GM21526 (cell line): ENCODE data around the gene PEA15.

Experiments
- ATAC-seq: cut with Tn5 transposase; IDR thresholded peaks from one replicate; pipeline ENCODE4 v1.9.1; 2021; ENCODE audit warnings: moderate library complexity; ENCODE audit not compliant: unreplicated experiment, low FRiP score

The PEA15 gene

GRCh38 chr1:160205242-160206035, at the start of gene PEA15:
Gene PEA15 (plus strand): TSS chr1:160205384. CDS start chr1:160211545, 6,161 bp downstream.
- ATAC-seq, result no peak

- ATAC-seq, result no peak
These were observed 48.8 kb upstream of the PEA15 start for GRCh38 chr1:160156361-160156760.

- ATAC-seq, result no peak
These were observed 48.0 kb upstream of the PEA15 start for GRCh38 chr1:160157174-160157573.

GRCh38 chr1:160158031-160158430, 47.2 kb upstream of the PEA15 start:
- no peak for ATAC-seq

- ATAC-seq, result no peak
These were observed 46.6 kb upstream of the PEA15 start for GRCh38 chr1:160158534-160158933.

GRCh38 chr1:160159846-160160245, 45.3 kb upstream of the PEA15 start:
- no peak for ATAC-seq

GRCh38 chr1:160161965-160162705, 43.0 kb upstream of the PEA15 start:
- ATAC-seq, result no peak

GRCh38 chr1:160162931-160163330, 42.3 kb upstream of the PEA15 start:
- no peak for ATAC-seq

- no peak for ATAC-seq
These were observed 41.6 kb upstream of the PEA15 start for GRCh38 chr1:160163615-160164014.

GRCh38 chr1:160164121-160164520, 41.1 kb upstream of the PEA15 start:
- no peak for ATAC-seq

GRCh38 chr1:160166166-160166868, 38.9 kb upstream of the PEA15 start:
- ATAC-seq, result no peak

- no peak for ATAC-seq
These were observed 38.1 kb upstream of the PEA15 start for GRCh38 chr1:160167056-160167455.

GRCh38 chr1:160167580-160167979, 37.6 kb upstream of the PEA15 start:
- no peak for ATAC-seq

- no peak for ATAC-seq
These were observed 37.2 kb upstream of the PEA15 start for GRCh38 chr1:160168016-160168415.

GRCh38 chr1:160168609-160169369, 36.4 kb upstream of the PEA15 start:
- no peak for ATAC-seq

GRCh38 chr1:160169553-160170399, 35.4 kb upstream of the PEA15 start:
- ATAC-seq, result no peak

GRCh38 chr1:160171354-160171753, 33.8 kb upstream of the PEA15 start:
- no peak for ATAC-seq

GRCh38 chr1:160171980-160172379, 33.2 kb upstream of the PEA15 start:
- ATAC-seq, result no peak

- no peak for ATAC-seq
These were observed 28.0 kb upstream of the PEA15 start for GRCh38 chr1:160177231-160177630.

GRCh38 chr1:160177667-160178066, 27.5 kb upstream of the PEA15 start:
- ATAC-seq, result no peak
